K562 (cell line): ENCODE results near the gene PTPN11. TPM values are rescaled to one million over a fixed set of nuclear protein-coding genes. Genes with fewer than 3 reads are reported as not detected.
A peak's percentile ranks its signal among the peaks of the same experiment; 100 is the strongest.

Experiments used
- ARID1B ChIP-seq: fragments of 450-650 bp; IDR thresholded peaks from 2 replicates; pipeline ENCODE4 v1.6.1; 2016; ENCODE audit warnings: antibody characterized with exemption, mild to moderate bottlenecking, inconsistent platforms
- CBX8 ChIP-seq: fragments of 200-600 bp; sonication (generic); IDR thresholded peaks from 2 replicates; pipeline ENCODE4 v1.6.1; 2012; ENCODE audit warnings: borderline replicate concordance, mixed run types, low read depth, mild to moderate bottlenecking, moderate library complexity, mixed read lengths, low read length, control low read depth, inconsistent platforms; ENCODE audit not compliant: poor library complexity, severe bottlenecking; ENCODE audit errors: extremely low read depth
- E4F1 ChIP-seq: fragments of 250-450 bp; sonication (Bioruptor Pico); IDR thresholded peaks from 2 replicates; pipeline ENCODE4 v1.5.0; 2021; ENCODE audit warnings: mild to moderate bottlenecking, borderline replicate concordance
- MTF1 ChIP-seq: fragments of 250-450 bp; sonication (Bioruptor Pico); IDR thresholded peaks from 2 replicates; pipeline ENCODE4 v1.9.0; 2021; ENCODE audit warnings: moderate library complexity, mild to moderate bottlenecking, inconsistent platforms, borderline replicate concordance
- NR3C1 ChIP-seq: sonication (generic); formaldehyde crosslinking; IDR thresholded peaks from 2 replicates; pipeline ENCODE4 v1.8.1; 2022; ENCODE audit warnings: missing genetic modification reagents
- STAT5A ChIP-seq: IDR thresholded peaks from 2 replicates; pipeline ENCODE4 v1.6.1; 2012; ENCODE audit warnings: low read length, inconsistent platforms, borderline replicate concordance
- TSC22D4 ChIP-seq: fragments of 450-650 bp; IDR thresholded peaks from 2 replicates; pipeline ENCODE4 v1.6.1; 2016; ENCODE audit warnings: missing genetic modification characterization, missing biosample characterization, control low read depth
- TSHZ1 ChIP-seq: fragments of 250-450 bp; sonication (Bioruptor Pico); IDR thresholded peaks from 2 replicates; pipeline ENCODE4 v1.4.0; 2020; ENCODE audit warnings: mild to moderate bottlenecking, moderate library complexity
- ZBTB2 ChIP-seq: fragments of 450-650 bp; IDR thresholded peaks from 2 replicates; pipeline ENCODE4 v1.6.1; 2016; ENCODE audit warnings: antibody characterized with exemption
- ZEB2 ChIP-seq: fragments of 450-650 bp; IDR thresholded peaks from 2 replicates; pipeline ENCODE4 v1.6.1; 2016
- ZNF408 ChIP-seq: fragments of 250-450 bp; sonication (Bioruptor Pico); IDR thresholded peaks from 2 replicates; pipeline ENCODE4 v1.4.0; 2020; ENCODE audit warnings: low read depth, mild to moderate bottlenecking, moderate library complexity
- ZNF740 ChIP-seq, 3 experiments: fragments of 200-800 bp in 1 of 3; sonication (Bioruptor generic) in 1 of 3; sonication (generic) in 1 of 3; formaldehyde crosslinking in 1 of 3; IDR thresholded peaks; 2 replicates each; pipeline versions ENCODE4 v1.6.1 to v1.8.0; 2016 to 2022; ENCODE audit warnings: mild to moderate bottlenecking in 2 of 3, missing compliant biosample characterization in 2 of 3, missing genetic modification characterization in 2 of 3, missing genetic modification reagents in 1 of 3
- polyA plus RNA-seq, 8 experiments: library from polyadenylated mRNA; depleted of rRNA in 4 of 8; stranded (reverse) in 5 of 8; unstranded in 3 of 8; fragments of >200 nt; fragmentation: Nextera tagmentation in 2 of 8; fragmentation: Illumina TruSeq in 1 of 8; extraction: Ambion mirVana in 2 of 8; extraction: Trizol in 1 of 8; gene quantifications; 2 replicates each; pipeline versions ENCODE4 v1.2.1 to v1.2.3, GENCODE V29; 2011 to 2014; ENCODE audit warnings: inconsistent platforms in 1 of 8, missing spikeins in 1 of 8
- total RNA-seq, 7 experiments: library from RNA; depleted of rRNA in 6 of 7; stranded (reverse); fragments of >200 nt in 6 of 7; fragmentation: Illumina TruSeq in 2 of 7; extraction: Trizol in 2 of 7; gene quantifications; 2 replicates each; pipeline versions ENCODE4 v1.2.1 to v1.2.3, GENCODE V29; 2011 to 2021; ENCODE audit warnings: low replicate concordance in 1 of 7
- TF ChIP-seq, protein P1 (sequence below): sonication (generic); formaldehyde crosslinking; IDR thresholded peaks from 2 replicates; pipeline ENCODE4 v1.8.1; 2023; ENCODE audit warnings: mild to moderate bottlenecking, missing genetic modification reagents
- TF ChIP-seq, protein P2 (sequence below), 2 experiments: fragments of 450-650 bp; conservative IDR thresholded peaks; 2 replicates each; pipeline ENCODE4 v1.6.1; 2017; ENCODE audit warnings: mild to moderate bottlenecking in 2 of 2, moderate library complexity in 2 of 2

PTPN11 gene
- total and polyA plus RNA-seq, 9 of the 15 experiments (the other 6 are each of a cell fraction or from before 2014, with no cell fraction given) = 22.5 to 126 (median 79.7) TPM

GRCh38 chr12:112386726-112387125 is 32.0 kb upstream of the PTPN11 start (continued):
- TF ChIP-seq, protein P1, sequence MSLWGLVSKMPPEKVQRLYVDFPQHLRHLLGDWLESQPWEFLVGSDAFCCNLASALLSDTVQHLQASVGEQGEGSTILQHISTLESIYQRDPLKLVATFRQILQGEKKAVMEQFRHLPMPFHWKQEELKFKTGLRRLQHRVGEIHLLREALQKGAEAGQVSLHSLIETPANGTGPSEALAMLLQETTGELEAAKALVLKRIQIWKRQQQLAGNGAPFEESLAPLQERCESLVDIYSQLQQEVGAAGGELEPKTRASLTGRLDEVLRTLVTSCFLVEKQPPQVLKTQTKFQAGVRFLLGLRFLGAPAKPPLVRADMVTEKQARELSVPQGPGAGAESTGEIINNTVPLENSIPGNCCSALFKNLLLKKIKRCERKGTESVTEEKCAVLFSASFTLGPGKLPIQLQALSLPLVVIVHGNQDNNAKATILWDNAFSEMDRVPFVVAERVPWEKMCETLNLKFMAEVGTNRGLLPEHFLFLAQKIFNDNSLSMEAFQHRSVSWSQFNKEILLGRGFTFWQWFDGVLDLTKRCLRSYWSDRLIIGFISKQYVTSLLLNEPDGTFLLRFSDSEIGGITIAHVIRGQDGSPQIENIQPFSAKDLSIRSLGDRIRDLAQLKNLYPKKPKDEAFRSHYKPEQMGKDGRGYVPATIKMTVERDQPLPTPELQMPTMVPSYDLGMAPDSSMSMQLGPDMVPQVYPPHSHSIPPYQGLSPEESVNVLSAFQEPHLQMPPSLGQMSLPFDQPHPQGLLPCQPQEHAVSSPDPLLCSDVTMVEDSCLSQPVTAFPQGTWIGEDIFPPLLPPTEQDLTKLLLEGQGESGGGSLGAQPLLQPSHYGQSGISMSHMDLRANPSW (CRISPR knock-in tag) = no peak
- TF ChIP-seq TSC22D4 (tag) (no peak), NR3C1 (no peak), ZBTB2 (no peak), MTF1 (no peak), E4F1 (CRISPR knock-in tag) (no peak), ZNF740 (CRISPR knock-in tag; IDR thresholded peaks at IDR 0.05) (no peak), ZNF740 (tag; IDR thresholded peaks at IDR 0.05) (no peak), ARID1B (peak; percentile 78), TSHZ1 (CRISPR knock-in tag) (no peak), ZNF408 (CRISPR knock-in tag) (no peak), CBX8 (no peak), STAT5A (no peak), ZEB2 (no peak)
- TF ChIP-seq, protein P2, sequence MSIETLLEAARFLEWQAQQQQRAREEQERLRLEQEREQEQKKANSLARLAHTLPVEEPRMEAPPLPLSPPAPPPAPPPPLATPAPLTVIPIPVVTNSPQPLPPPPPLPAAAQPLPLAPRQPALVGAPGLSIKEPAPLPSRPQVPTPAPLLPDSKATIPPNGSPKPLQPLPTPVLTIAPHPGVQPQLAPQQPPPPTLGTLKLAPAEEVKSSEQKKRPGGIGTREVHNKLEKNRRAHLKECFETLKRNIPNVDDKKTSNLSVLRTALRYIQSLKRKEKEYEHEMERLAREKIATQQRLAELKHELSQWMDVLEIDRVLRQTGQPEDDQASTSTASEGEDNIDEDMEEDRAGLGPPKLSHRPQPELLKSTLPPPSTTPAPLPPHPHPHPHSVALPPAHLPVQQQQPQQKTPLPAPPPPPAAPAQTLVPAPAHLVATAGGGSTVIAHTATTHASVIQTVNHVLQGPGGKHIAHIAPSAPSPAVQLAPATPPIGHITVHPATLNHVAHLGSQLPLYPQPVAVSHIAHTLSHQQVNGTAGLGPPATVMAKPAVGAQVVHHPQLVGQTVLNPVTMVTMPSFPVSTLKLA (conservative IDR thresholded peaks at IDR 0.05) = no peak
